BLaER1 treated with 17β-estradiol and CSF1 and Interleukin-3, amounts not matched to agents 10 nM and 100 nM (cell line): ENCODE data around the gene SLC26A11.
A peak's percentile ranks its signal among the peaks of the same experiment; 100 is the strongest.

Experiments
- H3K27ac ChIP-seq, 11 experiments: shearing (Covaris generic); formaldehyde crosslinking; 2 replicates each; pipeline ENCODE4 v1.8.1; 2022
- H3K27me3 ChIP-seq, 11 experiments: shearing (Covaris generic); formaldehyde crosslinking; 2 replicates each; pipeline ENCODE4 v1.8.1; 2022
- H3K36me3 ChIP-seq, 11 experiments: shearing (Covaris generic); formaldehyde crosslinking; 2 replicates each; pipeline ENCODE4 v1.8.1; 2022
- H3K4me1 ChIP-seq, 10 experiments: shearing (Covaris generic); formaldehyde crosslinking; 2 replicates each; pipeline ENCODE4 v1.8.1; 2022
- H3K4me2 ChIP-seq, 11 experiments: shearing (Covaris generic); formaldehyde crosslinking; 2 replicates each; pipeline ENCODE4 v1.8.1; 2022
- H3K4me3 ChIP-seq, 10 experiments: shearing (Covaris generic); formaldehyde crosslinking; 2 replicates each; pipeline ENCODE4 v1.8.1; 2022
- H3K9ac ChIP-seq, 11 experiments: shearing (Covaris generic); formaldehyde crosslinking; 2 replicates each; pipeline ENCODE4 v1.8.1; 2022
- H3K9me3 ChIP-seq, 11 experiments: shearing (Covaris generic); formaldehyde crosslinking; replicated peaks in 1 of 11; 2 replicates each; pipeline ENCODE4 v1.8.1; 2022
- H4K20me1 ChIP-seq, 11 experiments: shearing (Covaris generic); formaldehyde crosslinking; 2 replicates each; pipeline ENCODE4 v1.8.1; 2022
- Cebpa-rat ChIP-seq, 11 experiments: shearing (Covaris generic); IDR thresholded peaks; 2 replicates each; pipeline ENCODE4 v1.8.1; 2022

SLC26A11 gene

DNA sequence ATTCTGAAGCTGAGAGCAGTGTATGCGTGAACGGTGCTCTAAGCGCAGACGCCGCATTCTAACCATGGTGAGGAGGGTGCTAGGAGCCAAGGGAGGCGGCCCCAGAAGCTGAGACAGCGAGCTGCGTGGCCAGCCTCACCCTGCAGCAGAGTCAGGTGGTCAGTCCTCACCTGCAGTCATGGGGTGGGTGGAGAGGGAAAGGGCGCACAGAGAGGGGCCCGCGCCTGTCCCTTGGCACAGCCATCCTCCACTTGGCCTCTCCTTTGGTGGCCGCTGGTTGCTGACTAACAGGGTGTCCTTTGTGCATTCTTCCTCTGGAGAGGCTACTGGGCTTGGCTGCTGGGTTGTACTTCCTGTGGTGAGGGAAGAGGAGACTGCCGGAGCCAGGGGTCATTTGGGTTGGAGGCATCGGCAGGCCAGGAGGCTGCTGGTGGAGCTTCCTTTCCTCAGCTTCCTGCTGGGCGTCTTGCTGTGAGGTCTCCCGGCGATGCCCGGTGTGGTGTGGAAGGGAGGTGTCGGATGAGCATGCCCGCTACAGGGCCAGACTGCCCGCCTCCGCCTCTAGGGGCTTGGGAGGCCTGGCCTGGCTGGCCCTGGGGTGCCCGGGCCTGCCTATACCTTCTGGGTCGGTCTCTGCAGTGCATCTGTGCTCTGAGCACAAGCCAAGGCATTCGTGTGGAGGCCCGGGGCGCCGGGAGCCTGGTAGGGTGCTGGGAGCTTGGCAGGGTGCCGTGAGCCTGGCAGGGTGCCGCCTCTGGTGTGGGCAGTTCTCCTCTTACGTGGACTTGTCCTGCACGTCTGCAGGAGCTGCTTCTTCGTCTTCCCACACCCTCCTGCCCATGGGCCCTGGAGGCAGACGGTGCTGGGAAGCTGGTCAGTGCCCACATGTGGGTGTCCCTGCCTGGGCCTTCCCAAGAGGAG, 57.8 kb downstream of the SLC26A11 start:
- peaks cover 27 to 94% (median 71%) of the 10 kb centered on the region in 11 experiments; a peak in 21 of 22 replicates for H4K20me1 ChIP-seq
- H3K27ac ChIP-seq = peak overlapping the region in 1 of 11 experiments; percentile 9; a peak in 1 of 22 replicates
- H3K36me3 ChIP-seq = peaks cover 41 to 94% (median 79%) of the 10 kb centered on the region in 11 experiments

DNA sequence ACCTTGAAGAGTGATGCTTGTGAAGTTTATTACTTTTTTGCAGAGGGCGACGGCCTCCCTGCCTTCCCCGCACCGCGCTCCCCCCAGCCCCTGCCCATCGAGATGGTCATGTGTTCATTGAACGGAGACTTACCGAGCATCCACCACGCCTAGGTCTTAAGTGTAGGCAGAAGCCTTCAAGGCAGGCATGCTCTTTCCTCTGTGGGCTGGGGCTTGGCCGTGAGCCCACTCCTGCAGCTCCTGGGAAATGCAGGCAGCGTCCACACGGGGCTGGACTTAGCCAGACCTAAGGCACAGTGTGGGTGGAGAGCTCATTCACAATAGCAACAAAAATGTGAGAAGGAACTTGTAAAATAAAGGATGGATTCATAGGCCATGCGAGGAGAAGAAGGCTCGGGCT, 59.7 kb downstream of the SLC26A11 start:
- no peaks in the 10 kb centered on the region for H3K27me3 ChIP-seq
- no peak overlapping the region for H3K27ac ChIP-seq
- no peak overlapping the region for H3K4me3 ChIP-seq
- H4K20me1 ChIP-seq = peaks cover 33 to 99% (median 76%) of the 10 kb centered on the region in 11 experiments; a peak in 21 of 22 replicates
- peaks cover 0 to 29% (median 17%) of the 10 kb centered on the region in 10 experiments; a peak in 14 of 20 replicates for H3K4me1 ChIP-seq
- no peaks in the 10 kb centered on the region for H3K9me3 ChIP-seq
- peaks cover 31 to 99% (median 77%) of the 10 kb centered on the region in 11 experiments for H3K36me3 ChIP-seq
- TF ChIP-seq Cebpa-rat (IDR thresholded peaks at IDR 0.05) = no peak
- H3K4me2 ChIP-seq = no peak overlapping the region
- no peak overlapping the region for H3K9ac ChIP-seq

More for the DNA sequence above, 57.8 kb downstream of the SLC26A11 start:
- peaks cover 0 to 17% (median 9%) of the 10 kb centered on the region in 10 experiments; a peak in 10 of 20 replicates for H3K4me1 ChIP-seq
- H3K9me3 ChIP-seq = no peaks in the 10 kb centered on the region
- no peak overlapping the region for H3K4me2 ChIP-seq
- no peak overlapping the region; a peak in 1 of 22 replicates for H3K9ac ChIP-seq
- no peak overlapping the region for H3K4me3 ChIP-seq
- no peak for TF ChIP-seq Cebpa-rat (IDR thresholded peaks at IDR 0.05)
- H3K27me3 ChIP-seq = no peaks in the 10 kb centered on the region

DNA sequence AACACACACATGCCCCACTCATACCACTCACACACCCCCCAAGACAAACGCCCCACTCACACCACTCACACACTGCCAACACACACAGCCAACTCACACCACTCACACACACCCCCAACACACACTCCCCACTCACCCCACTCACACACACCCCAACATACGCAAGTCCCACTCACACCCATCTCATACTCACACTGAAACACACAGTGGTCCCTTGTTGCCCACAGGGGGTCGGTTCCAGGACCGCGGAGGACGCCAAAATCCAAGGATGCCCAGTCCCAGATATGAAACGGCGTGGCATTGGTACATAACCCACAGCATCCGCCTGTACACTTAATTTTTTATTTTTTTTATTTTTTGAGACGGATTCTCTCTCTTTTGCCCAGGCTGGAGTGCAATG, 61.3 kb downstream of the SLC26A11 start:
- Histone ChIP-seq H3K4me2 (no peak overlapping the region), H3K27me3 (no peaks in the 10 kb centered on the region), H3K4me1 (peaks cover 0 to 37% (median 25%) of the 10 kb centered on the region in 10 experiments; a peak in 15 of 20 replicates), H3K4me3 (no peak overlapping the region), H3K27ac (no peak overlapping the region), H3K9me3 (no peaks in the 10 kb centered on the region), H3K36me3 (peaks cover 32 to 99% (median 71%) of the 10 kb centered on the region in 11 experiments), H3K9ac (no peak overlapping the region), H4K20me1 (peaks cover 37 to 99% (median 83%) of the 10 kb centered on the region in 11 experiments; a peak in 21 of 22 replicates)
- no peak for TF ChIP-seq Cebpa-rat (IDR thresholded peaks at IDR 0.05)

- Histone ChIP-seq H3K27ac (no peak overlapping the region), H3K9me3 (no peaks in the 10 kb centered on the region), H3K4me3 (no peak overlapping the region), H3K4me1 (peaks cover 11 to 48% (median 35%) of the 10 kb centered on the region in 10 experiments), H3K9ac (no peak overlapping the region), H3K36me3 (peaks cover 23 to 99% (median 68%) of the 10 kb centered on the region in 11 experiments), H3K27me3 (no peaks in the 10 kb centered on the region), H3K4me2 (peak overlapping the region in 1 of 11 experiments; percentile 27; a peak in 1 of 22 replicates), H4K20me1 (peaks cover 30 to 92% (median 76%) of the 10 kb centered on the region in 11 experiments; a peak in 21 of 22 replicates)
- TF ChIP-seq Cebpa-rat (IDR thresholded peaks at IDR 0.05) = no peak
These were observed 63.1 kb downstream of the SLC26A11 start for GRCh38 chr17:80283116-80283852.

GRCh38 chr17:80284631-80285030, 64.4 kb downstream of the SLC26A11 start:
- no peak overlapping the region for H3K4me3 ChIP-seq
- no peak for TF ChIP-seq Cebpa-rat (IDR thresholded peaks at IDR 0.05)
- H3K4me2 ChIP-seq = peak overlapping the region in 3 of 11 experiments; percentile 3 to 26 (median 8); a peak in 1 of 22 replicates
- H3K36me3 ChIP-seq = peaks cover 25 to 96% (median 64%) of the 10 kb centered on the region in 11 experiments; a peak in 21 of 22 replicates
- H4K20me1 ChIP-seq = peaks cover 18 to 87% (median 72%) of the 10 kb centered on the region in 11 experiments; a peak in 20 of 22 replicates
- H3K27me3 ChIP-seq = no peaks in the 10 kb centered on the region
- H3K9ac ChIP-seq = no peak overlapping the region
- H3K27ac ChIP-seq = no peak overlapping the region
- H3K4me1 ChIP-seq = peaks cover 25 to 55% (median 46%) of the 10 kb centered on the region in 10 experiments
- H3K9me3 ChIP-seq = no peaks in the 10 kb centered on the region

DNA sequence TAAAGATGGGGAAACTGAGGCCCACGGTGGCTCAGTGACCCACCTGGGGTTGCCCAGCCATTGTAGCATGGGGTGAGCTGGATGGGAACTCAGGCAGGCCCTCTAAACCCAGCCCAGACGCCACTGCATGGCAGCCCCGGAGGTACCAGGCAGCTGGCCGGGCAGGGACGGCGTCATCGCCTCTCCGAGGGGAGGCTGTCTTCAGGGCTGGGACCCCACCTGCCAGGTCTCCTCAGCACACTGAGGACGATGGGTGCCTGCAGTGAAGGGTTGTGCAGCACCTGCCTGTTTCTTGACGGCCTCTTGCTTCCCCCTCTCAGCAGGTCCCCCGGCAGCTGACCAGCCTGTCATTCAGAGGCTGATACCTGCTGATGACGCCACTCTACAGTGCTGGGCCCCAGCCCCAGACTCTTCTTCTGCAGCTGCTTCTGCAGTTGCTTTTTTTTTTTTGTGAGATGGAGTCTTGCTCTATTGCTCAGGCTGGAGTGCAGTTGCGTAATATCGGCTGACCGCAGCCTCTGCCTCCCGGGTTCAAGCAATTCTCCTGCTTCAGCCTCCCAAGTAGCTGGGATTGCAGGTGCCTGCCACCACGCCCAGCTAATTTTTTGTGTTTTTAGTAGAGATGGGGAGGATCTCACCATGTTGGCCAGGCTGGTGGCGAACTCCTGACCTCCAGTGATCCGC, 65.2 kb downstream of the SLC26A11 start:
- Histone ChIP-seq H4K20me1 (peaks cover 12 to 84% (median 66%) of the 10 kb centered on the region in 11 experiments; a peak in 19 of 22 replicates), H3K36me3 (peaks cover 32 to 96% (median 63%) of the 10 kb centered on the region in 11 experiments), H3K9me3 (no peaks in the 10 kb centered on the region), H3K4me1 (peaks cover 32 to 58% (median 52%) of the 10 kb centered on the region in 10 experiments), H3K27ac (no peak overlapping the region), H3K4me3 (no peak overlapping the region), H3K4me2 (no peak overlapping the region; a peak in 1 of 22 replicates), H3K27me3 (no peaks in the 10 kb centered on the region), H3K9ac (no peak overlapping the region)
- TF ChIP-seq Cebpa-rat (IDR thresholded peaks at IDR 0.05) = peak in 3 of 11 experiments; percentile 29 to 63 (median 32); a peak in 4 of 22 replicates

GRCh38 chr17:80286638-80286960, 66.4 kb downstream of the SLC26A11 start:
- Histone ChIP-seq H3K9me3 (no peaks in the 10 kb centered on the region), H3K9ac (no peak overlapping the region), H3K27ac (peak overlapping the region in 2 of 11 experiments; percentile 0 to 26; a peak in 2 of 22 replicates), H3K4me3 (no peak overlapping the region), H3K4me1 (peaks cover 32 to 58% (median 52%) of the 10 kb centered on the region in 10 experiments), H3K4me2 (peak overlapping the region in 2 of 11 experiments; percentile 63 to 77; a peak in 1 of 22 replicates), H3K36me3 (peaks cover 40 to 96% (median 65%) of the 10 kb centered on the region in 11 experiments), H3K27me3 (no peaks in the 10 kb centered on the region), H4K20me1 (peaks cover 10 to 72% (median 60%) of the 10 kb centered on the region in 11 experiments; a peak in 19 of 22 replicates)
- TF ChIP-seq Cebpa-rat (IDR thresholded peaks at IDR 0.05) = no peak

DNA sequence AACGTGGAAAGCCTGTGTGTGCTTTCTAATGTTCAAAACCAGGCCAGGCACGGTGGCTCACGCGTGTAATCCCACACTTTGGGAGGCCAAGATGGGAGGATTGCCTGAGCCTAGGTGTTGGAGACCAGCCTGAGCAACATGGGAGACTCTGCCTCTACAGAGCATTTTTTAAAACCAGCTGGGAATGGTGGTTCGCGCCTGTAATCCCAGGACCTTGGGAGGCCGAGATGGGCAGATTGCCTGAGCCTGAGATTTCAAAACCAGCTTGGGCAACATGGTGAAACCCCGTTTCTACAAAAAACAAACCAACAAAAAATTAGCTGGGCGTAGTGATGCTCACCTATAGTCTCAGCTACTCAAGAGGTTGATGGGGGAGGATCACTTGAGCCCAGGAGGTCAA, 66.8 kb downstream of the SLC26A11 start:
- H3K27me3 ChIP-seq = no peaks in the 10 kb centered on the region
- H3K9me3 ChIP-seq = no peaks in the 10 kb centered on the region
- peak overlapping the region in 2 of 11 experiments; percentile 0 to 75; a peak in 1 of 22 replicates for H3K27ac ChIP-seq
- TF ChIP-seq Cebpa-rat (IDR thresholded peaks at IDR 0.05) = no peak
- H3K4me2 ChIP-seq = peak overlapping the region in 9 of 11 experiments; percentile 21 to 77 (median 65); a peak in 9 of 22 replicates
- peak overlapping the region in 1 of 11 experiments; percentile 50; a peak in 1 of 22 replicates for H3K9ac ChIP-seq
- H3K36me3 ChIP-seq = peaks cover 41 to 96% (median 65%) of the 10 kb centered on the region in 11 experiments
- H3K4me1 ChIP-seq = peaks cover 32 to 58% (median 52%) of the 10 kb centered on the region in 10 experiments
- peaks cover 10 to 68% (median 58%) of the 10 kb centered on the region in 11 experiments; a peak in 19 of 22 replicates for H4K20me1 ChIP-seq
- no peak overlapping the region for H3K4me3 ChIP-seq
